HG03039 (cell line): ENCODE data around the gene MYL2.

Experiments
- ATAC-seq: cut with Tn5 transposase; IDR thresholded peaks from one replicate; pipeline ENCODE4 v1.9.1; 2021; ENCODE audit warnings: mild to moderate bottlenecking, moderate library complexity; ENCODE audit not compliant: unreplicated experiment

Gene MYL2

GRCh38 chr12:110901401-110901800, 19.0 kb downstream of the MYL2 start:
- ATAC-seq, result no peak

- ATAC-seq, result no peak
Observed at GRCh38 chr12:110896559-110896958, 23.8 kb downstream of the MYL2 start.

- ATAC-seq, result no peak
Observed at GRCh38 chr12:110893956-110894355, 26.4 kb downstream of the MYL2 start.

- ATAC-seq, result no peak
Observed at GRCh38 chr12:110889361-110889760, 31.0 kb downstream of the MYL2 start.

GRCh38 chr12:110888256-110888991, 32.0 kb downstream of the MYL2 start:
- ATAC-seq, result no peak

- no peak for ATAC-seq
Observed at GRCh38 chr12:110885152-110885840, 35.1 kb downstream of the MYL2 start.

- no peak for ATAC-seq
Observed at GRCh38 chr12:110883251-110883650, 37.1 kb downstream of the MYL2 start.

- ATAC-seq, result no peak
Observed at GRCh38 chr12:110880651-110881050, 39.7 kb downstream of the MYL2 start.

GRCh38 chr12:110874781-110875180, 45.6 kb downstream of the MYL2 start:
- no peak for ATAC-seq

- no peak for ATAC-seq
Observed at GRCh38 chr12:110874351-110874750, 46.0 kb downstream of the MYL2 start.

GRCh38 chr12:110872100-110872499, 48.3 kb downstream of the MYL2 start:
- ATAC-seq, result no peak

- ATAC-seq, result no peak
Observed at GRCh38 chr12:110869803-110870202, 50.6 kb downstream of the MYL2 start.

GRCh38 chr12:110869026-110869425, 51.4 kb downstream of the MYL2 start:
- no peak for ATAC-seq

GRCh38 chr12:110865521-110865920, 54.9 kb downstream of the MYL2 start:
- ATAC-seq, result no peak

- no peak for ATAC-seq
Observed at GRCh38 chr12:110863161-110863560, 57.2 kb downstream of the MYL2 start.

GRCh38 chr12:110862329-110862728, 58.0 kb downstream of the MYL2 start:
- ATAC-seq, result no peak

- ATAC-seq, result no peak
Observed at GRCh38 chr12:110861729-110862128, 58.6 kb downstream of the MYL2 start.
